WTC11 (cell line): ENCODE data around the gene TMC6. TPM values are rescaled to one million over a fixed set of nuclear protein-coding genes. Genes with fewer than 3 reads are reported as not detected.

Experiments used
- ATAC-seq: fragments of 200-7000 bp; cut with Tn5 transposase; 2 replicates; pipeline ENCODE4 v1.10.0; 2021; ENCODE audit warnings: mild to moderate bottlenecking, moderate library complexity
- CTCF ChIA-PET: fragments of 300-600 bp; sonication (Branson Sonifier 250); formaldehyde crosslinking; loops from one replicate; lab custom pipeline; 2021; ENCODE audit warnings: antibody characterized with exemption; lab: Charles Lee
- POLR2A ChIA-PET: fragments of 350-600 bp; sonication (Branson Sonifier 250); formaldehyde crosslinking; loops from one replicate; lab custom pipeline; 2021; ENCODE audit warnings: antibody characterized with exemption; lab: Charles Lee
- DNase-seq: peaks from one replicate; pipeline ENCODE4 v3.0.0; 2021; ENCODE audit warnings: low spot score
- H3K27ac Mint-ChIP-seq: 2 replicates; pipeline ENCODE4 v1.8.0; 2021; ENCODE audit warnings: mixed read lengths
- H3K27me3 Mint-ChIP-seq: 2 replicates; pipeline ENCODE4 v1.8.0; 2021; ENCODE audit warnings: low read depth, mild to moderate bottlenecking, moderate library complexity, mixed read lengths
- H3K36me3 Mint-ChIP-seq: 2 replicates; pipeline ENCODE4 v1.8.0; 2021; ENCODE audit warnings: mixed read lengths
- H3K4me1 Mint-ChIP-seq: 2 replicates; pipeline ENCODE4 v1.8.0; 2022; ENCODE audit warnings: mixed read lengths
- H3K4me3 Mint-ChIP-seq: 2 replicates; pipeline ENCODE4 v1.8.0; 2021; ENCODE audit warnings: mild to moderate bottlenecking, moderate library complexity, mixed read lengths
- H3K9me3 Mint-ChIP-seq: 2 replicates; pipeline ENCODE4 v1.8.0; 2021; ENCODE audit warnings: mixed read lengths
- ATF1 ChIP-seq: sonication (generic); formaldehyde crosslinking; IDR thresholded peaks from 2 replicates; pipeline ENCODE4 v1.8.1; 2023; ENCODE audit warnings: mild to moderate bottlenecking, moderate library complexity, missing genetic modification reagents
- NR3C1 ChIP-seq: sonication (generic); formaldehyde crosslinking; conservative IDR thresholded peaks from 2 replicates; pipeline ENCODE4 v1.8.1; 2023; ENCODE audit warnings: low read depth, mild to moderate bottlenecking, missing genetic modification reagents
- ZNF121 ChIP-seq: sonication (generic); formaldehyde crosslinking; IDR thresholded peaks from 2 replicates; pipeline ENCODE4 v1.8.0; 2023; ENCODE audit warnings: missing genetic modification reagents
- ZNF423 ChIP-seq: fragments of 250-450 bp; sonication (Bioruptor Pico); IDR thresholded peaks from 2 replicates; pipeline ENCODE4 v2.1.2; 2022; ENCODE audit warnings: mild to moderate bottlenecking, moderate library complexity
- total RNA-seq: library from RNA; stranded (reverse); gene quantifications from 3 replicates; pipeline ENCODE4 v1.2.3, GENCODE V29; 2021
- TF ChIP-seq, protein P1 (sequence below): sonication (generic); formaldehyde crosslinking; IDR thresholded peaks from 2 replicates; pipeline ENCODE4 v1.8.0; 2023; ENCODE audit warnings: missing genetic modification reagents, mild to moderate bottlenecking, borderline replicate concordance
- TF ChIP-seq, protein P2 (sequence below): sonication (generic); formaldehyde crosslinking; IDR thresholded peaks from 2 replicates; pipeline ENCODE4 v1.8.0; 2022; ENCODE audit warnings: missing genetic modification reagents
- TF ChIP-seq, protein P3 (sequence below): fragments of 200-600 bp; IDR thresholded peaks from 2 replicates; pipeline ENCODE4 v1.8.0; 2022; ENCODE audit warnings: antibody characterized with exemption
- TF ChIP-seq, protein P4 (sequence below): sonication (generic); formaldehyde crosslinking; IDR thresholded peaks from 2 replicates; pipeline ENCODE4 v1.8.0; 2023; ENCODE audit warnings: missing genetic modification reagents

Gene TMC6
- total RNA-seq, 1 experiment from 2014 or later = 120 TPM

DNA sequence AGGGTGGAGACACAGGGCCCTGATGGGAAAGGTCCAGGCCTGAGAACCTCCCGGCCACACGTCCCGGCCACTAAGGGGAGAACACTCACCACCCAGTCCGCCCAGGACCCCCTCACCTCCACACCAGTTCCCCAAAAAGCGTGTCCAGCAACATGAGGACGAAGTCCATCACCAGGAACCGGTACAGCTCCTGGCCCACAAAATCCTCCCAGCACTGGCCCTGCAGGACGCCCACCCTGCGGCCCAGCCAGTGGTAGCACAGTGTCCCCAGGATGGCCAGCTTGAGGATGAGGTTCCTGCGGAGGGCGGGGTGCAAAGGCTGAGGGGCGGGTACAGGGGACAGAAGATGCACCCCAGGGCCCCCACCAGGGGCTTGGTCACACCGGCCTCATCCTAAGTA lies 8.0 kb downstream of the TMC6 start:
- ChIA-PET POLR2A (no interaction called here), CTCF (interaction anchor here (0.7 kb wide), 1 partner anchor 241 kb away, joined by 3 read pairs; no protein-coding TSS in a partner anchor)
- H3K36me3 Mint-ChIP-seq = peaks cover 19% of the 10 kb centered on the region
- TF ChIP-seq, protein P1, sequence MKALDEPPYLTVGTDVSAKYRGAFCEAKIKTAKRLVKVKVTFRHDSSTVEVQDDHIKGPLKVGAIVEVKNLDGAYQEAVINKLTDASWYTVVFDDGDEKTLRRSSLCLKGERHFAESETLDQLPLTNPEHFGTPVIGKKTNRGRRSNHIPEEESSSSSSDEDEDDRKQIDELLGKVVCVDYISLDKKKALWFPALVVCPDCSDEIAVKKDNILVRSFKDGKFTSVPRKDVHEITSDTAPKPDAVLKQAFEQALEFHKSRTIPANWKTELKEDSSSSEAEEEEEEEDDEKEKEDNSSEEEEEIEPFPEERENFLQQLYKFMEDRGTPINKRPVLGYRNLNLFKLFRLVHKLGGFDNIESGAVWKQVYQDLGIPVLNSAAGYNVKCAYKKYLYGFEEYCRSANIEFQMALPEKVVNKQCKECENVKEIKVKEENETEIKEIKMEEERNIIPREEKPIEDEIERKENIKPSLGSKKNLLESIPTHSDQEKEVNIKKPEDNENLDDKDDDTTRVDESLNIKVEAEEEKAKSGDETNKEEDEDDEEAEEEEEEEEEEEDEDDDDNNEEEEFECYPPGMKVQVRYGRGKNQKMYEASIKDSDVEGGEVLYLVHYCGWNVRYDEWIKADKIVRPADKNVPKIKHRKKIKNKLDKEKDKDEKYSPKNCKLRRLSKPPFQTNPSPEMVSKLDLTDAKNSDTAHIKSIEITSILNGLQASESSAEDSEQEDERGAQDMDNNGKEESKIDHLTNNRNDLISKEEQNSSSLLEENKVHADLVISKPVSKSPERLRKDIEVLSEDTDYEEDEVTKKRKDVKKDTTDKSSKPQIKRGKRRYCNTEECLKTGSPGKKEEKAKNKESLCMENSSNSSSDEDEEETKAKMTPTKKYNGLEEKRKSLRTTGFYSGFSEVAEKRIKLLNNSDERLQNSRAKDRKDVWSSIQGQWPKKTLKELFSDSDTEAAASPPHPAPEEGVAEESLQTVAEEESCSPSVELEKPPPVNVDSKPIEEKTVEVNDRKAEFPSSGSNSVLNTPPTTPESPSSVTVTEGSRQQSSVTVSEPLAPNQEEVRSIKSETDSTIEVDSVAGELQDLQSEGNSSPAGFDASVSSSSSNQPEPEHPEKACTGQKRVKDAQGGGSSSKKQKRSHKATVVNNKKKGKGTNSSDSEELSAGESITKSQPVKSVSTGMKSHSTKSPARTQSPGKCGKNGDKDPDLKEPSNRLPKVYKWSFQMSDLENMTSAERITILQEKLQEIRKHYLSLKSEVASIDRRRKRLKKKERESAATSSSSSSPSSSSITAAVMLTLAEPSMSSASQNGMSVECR (CRISPR knock-in tag) = no peak
- ATAC-seq (no peak), DNase-seq (no peak)
- no peak overlapping the region for H3K4me3 Mint-ChIP-seq
- H3K27me3 Mint-ChIP-seq = no peaks in the 10 kb centered on the region
- H3K4me1 Mint-ChIP-seq = no peaks in the 10 kb centered on the region
- no peak overlapping the region for H3K27ac Mint-ChIP-seq
- no peaks in the 10 kb centered on the region for H3K9me3 Mint-ChIP-seq

DNA sequence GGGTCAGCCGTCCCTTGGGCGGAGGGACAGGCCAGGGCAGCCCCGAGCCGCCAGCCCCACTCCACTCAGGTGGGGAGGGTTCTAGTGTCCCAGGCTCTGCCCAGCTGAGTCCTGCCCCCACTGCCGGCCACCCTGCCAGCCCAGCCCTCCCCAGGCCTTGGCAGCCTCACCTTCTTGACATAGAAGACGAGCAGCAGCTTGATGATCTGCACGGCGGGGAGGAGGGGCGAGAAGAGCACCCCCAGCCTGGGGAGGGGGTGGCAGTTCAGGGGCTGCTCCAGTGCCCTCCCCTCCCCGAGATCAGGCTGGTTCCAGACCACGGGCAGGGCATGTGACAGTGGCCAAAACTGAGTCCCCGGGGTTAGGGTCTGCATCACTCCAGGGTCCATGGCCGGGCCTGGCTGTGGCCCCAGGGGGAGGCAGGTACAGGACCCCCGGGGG lies 9.7 kb downstream of the TMC6 start:
- DNase-seq (no peak), ATAC-seq (no peak)
- Mint-ChIP-seq H3K27me3 (no peaks in the 10 kb centered on the region), H3K4me1 (no peaks in the 10 kb centered on the region), H3K27ac (no peak overlapping the region), H3K4me3 (no peak overlapping the region), H3K36me3 (peaks cover 18% of the 10 kb centered on the region), H3K9me3 (no peaks in the 10 kb centered on the region)
- TF ChIP-seq NR3C1 = no peak
- POLR2A ChIA-PET = interaction anchor here (0.5 kb wide), 1 partner anchor 58 kb away, joined by 3 read pairs; no protein-coding TSS in a partner anchor
- CTCF ChIA-PET = interaction anchor here (1.0 to 1.5 kb wide), 4 partner anchors 8 to 58 kb away, joined by 3 to 6 read pairs (median 3); partner anchors contain the start of gene TMC6

DNA sequence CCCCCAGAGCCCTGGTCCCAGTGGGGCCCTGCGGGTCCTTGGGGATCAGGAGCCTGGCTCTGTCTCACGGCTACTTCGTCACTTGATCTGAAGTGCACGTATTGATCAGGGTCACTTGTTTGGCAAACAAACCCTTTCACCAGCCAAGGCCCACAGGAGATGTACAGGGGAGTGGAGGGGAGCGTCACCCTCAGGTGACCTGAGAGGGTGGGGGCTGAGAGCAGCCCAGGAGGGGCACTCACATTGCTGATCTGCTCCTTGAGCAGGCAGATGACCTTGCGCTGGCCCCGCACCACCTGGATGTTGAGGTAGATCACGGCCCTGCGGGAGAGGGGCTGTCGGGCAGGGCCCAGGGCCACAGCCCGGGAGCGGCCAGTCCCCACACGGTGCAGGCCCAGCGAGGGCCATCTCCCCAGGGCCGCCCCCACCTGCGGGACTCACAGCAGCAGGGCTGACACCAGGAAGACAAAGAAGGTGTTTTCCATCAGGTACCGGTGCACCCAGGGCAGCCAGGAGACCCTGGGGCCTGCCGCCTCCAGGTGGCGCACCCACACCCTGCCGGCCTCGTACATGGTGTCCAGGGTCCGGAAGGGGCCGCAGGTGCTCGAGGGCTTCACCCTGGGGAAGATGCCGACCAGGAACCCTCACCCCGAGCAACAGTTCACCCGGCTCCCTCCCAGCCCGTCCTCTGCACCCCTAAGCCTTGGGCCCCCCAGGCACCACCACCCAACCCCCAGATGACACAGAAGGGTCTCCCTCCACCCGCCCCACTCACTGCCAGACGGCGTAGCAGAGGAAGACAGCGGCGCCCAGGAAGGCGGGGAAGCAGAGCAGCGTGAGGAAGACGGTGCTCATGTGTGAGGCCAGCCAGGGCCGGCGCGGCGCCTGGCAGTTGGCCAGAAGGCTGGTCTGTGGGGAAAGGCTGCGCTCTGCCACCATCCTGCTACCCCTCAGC lies 11.3 kb downstream of the TMC6 start:
- TF ChIP-seq, protein P2, sequence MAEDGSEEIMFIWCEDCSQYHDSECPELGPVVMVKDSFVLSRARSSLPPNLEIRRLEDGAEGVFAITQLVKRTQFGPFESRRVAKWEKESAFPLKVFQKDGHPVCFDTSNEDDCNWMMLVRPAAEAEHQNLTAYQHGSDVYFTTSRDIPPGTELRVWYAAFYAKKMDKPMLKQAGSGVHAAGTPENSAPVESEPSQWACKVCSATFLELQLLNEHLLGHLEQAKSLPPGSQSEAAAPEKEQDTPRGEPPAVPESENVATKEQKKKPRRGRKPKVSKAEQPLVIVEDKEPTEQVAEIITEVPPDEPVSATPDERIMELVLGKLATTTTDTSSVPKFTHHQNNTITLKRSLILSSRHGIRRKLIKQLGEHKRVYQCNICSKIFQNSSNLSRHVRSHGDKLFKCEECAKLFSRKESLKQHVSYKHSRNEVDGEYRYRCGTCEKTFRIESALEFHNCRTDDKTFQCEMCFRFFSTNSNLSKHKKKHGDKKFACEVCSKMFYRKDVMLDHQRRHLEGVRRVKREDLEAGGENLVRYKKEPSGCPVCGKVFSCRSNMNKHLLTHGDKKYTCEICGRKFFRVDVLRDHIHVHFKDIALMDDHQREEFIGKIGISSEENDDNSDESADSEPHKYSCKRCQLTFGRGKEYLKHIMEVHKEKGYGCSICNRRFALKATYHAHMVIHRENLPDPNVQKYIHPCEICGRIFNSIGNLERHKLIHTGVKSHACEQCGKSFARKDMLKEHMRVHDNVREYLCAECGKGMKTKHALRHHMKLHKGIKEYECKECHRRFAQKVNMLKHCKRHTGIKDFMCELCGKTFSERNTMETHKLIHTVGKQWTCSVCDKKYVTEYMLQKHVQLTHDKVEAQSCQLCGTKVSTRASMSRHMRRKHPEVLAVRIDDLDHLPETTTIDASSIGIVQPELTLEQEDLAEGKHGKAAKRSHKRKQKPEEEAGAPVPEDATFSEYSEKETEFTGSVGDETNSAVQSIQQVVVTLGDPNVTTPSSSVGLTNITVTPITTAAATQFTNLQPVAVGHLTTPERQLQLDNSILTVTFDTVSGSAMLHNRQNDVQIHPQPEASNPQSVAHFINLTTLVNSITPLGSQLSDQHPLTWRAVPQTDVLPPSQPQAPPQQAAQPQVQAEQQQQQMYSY = no peak
- TF ChIP-seq, protein P3, sequence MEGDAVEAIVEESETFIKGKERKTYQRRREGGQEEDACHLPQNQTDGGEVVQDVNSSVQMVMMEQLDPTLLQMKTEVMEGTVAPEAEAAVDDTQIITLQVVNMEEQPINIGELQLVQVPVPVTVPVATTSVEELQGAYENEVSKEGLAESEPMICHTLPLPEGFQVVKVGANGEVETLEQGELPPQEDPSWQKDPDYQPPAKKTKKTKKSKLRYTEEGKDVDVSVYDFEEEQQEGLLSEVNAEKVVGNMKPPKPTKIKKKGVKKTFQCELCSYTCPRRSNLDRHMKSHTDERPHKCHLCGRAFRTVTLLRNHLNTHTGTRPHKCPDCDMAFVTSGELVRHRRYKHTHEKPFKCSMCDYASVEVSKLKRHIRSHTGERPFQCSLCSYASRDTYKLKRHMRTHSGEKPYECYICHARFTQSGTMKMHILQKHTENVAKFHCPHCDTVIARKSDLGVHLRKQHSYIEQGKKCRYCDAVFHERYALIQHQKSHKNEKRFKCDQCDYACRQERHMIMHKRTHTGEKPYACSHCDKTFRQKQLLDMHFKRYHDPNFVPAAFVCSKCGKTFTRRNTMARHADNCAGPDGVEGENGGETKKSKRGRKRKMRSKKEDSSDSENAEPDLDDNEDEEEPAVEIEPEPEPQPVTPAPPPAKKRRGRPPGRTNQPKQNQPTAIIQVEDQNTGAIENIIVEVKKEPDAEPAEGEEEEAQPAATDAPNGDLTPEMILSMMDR = peak; percentile 43
- TF ChIP-seq ZNF121 (CRISPR knock-in tag) (no peak), ZNF423 (CRISPR knock-in tag) (peak; percentile 25; the same call in 1 of the 2 replicates), ATF1 (no peak)
- TF ChIP-seq, protein P4, sequence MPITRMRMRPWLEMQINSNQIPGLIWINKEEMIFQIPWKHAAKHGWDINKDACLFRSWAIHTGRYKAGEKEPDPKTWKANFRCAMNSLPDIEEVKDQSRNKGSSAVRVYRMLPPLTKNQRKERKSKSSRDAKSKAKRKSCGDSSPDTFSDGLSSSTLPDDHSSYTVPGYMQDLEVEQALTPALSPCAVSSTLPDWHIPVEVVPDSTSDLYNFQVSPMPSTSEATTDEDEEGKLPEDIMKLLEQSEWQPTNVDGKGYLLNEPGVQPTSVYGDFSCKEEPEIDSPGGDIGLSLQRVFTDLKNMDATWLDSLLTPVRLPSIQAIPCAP (CRISPR knock-in tag) = 0 out of 2 replicates have a peak, but pooled peaks have one; percentile 22
- CTCF ChIA-PET = interaction anchor here (0.9 to 1.5 kb wide), 6 partner anchors 10 to 59 kb away, joined by 3 to 6 read pairs (median 3); partner anchors contain the start of gene TMC6
- DNase-seq (peak; percentile 76), ATAC-seq (peak; percentile 59)
- no peaks in the 10 kb centered on the region for H3K9me3 Mint-ChIP-seq
- no peak overlapping the region for H3K4me3 Mint-ChIP-seq
- H3K4me1 Mint-ChIP-seq = peaks cover 2% of the 10 kb centered on the region; the same call in 1 of the 2 replicates
- H3K27ac Mint-ChIP-seq = no peak overlapping the region
- peaks cover 8% of the 10 kb centered on the region for H3K36me3 Mint-ChIP-seq
- no peaks in the 10 kb centered on the region for H3K27me3 Mint-ChIP-seq
- POLR2A ChIA-PET = interaction anchor here (0.6 kb wide), 1 partner anchor 86 kb away, joined by 10 read pairs; no protein-coding TSS in a partner anchor
